G401 (cell line): ENCODE data around the gene NUDT12. TPM values are rescaled to one million over a fixed set of nuclear protein-coding genes. Genes with fewer than 3 reads are reported as not detected.

Source experiments
- DNase-seq: peaks from one replicate; pipeline ENCODE4 v3.0.0-alpha.2; 2015; ENCODE audit warnings: low spot score
- in situ Hi-C: cut with HindIII; loops from 2 replicates; pipeline ENCODE4 v1.10.0; 2016; ENCODE audit warnings: low sequenced_read_pairs, mixed read lengths
- total RNA-seq: library from RNA; depleted of rRNA; stranded (reverse); fragments of >200 nt; shearing (Covaris generic); gene quantifications from 2 replicates; pipeline ENCODE4 v1.2.3, GENCODE V29; 2014; rRNA removed

The NUDT12 gene
- 15.1 and 19.1 TPM in 2 replicates for total RNA-seq

GRCh38 chr5:103562453-103563157 lies at the start of gene NUDT12:
NUDT12 (minus strand) TSS chr5:103562789; CDS start chr5:103560248, 2,541 bp downstream.
- in situ Hi-C loops, result no loop called here
- peak; percentile 88 for DNase-seq

DNA sequence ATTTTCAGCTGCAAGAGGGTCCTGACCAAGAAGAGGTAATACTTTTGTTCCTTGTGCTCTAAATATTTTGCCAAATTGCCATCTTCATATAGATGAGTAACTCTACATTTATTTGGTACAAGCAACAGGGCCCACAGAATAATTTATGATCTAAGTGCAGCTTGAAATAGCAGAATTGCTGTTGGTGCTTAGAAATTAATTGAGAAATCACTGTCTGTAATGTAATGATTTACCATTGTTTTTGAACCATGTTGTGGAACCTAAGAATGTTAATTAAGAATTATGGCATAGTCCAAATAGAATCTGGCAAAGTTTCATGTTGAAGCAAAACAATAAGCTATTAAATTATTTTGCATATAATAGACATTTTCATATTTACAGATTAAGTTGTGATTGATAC lies 44.8 kb upstream of the NUDT12 start:
- DNase-seq, result no peak
- in situ Hi-C loops, result no loop called here

- in situ Hi-C loops, result no loop called here
- no peak for DNase-seq
These were observed 42.7 kb upstream of the NUDT12 start for GRCh38 chr5:103605277-103605676.

GRCh38 chr5:103602438-103602837 lies 39.8 kb upstream of the NUDT12 start:
- in situ Hi-C loops, result no loop called here
- DNase-seq, result no peak

- in situ Hi-C loops, result no loop called here
- no peak for DNase-seq
These were observed 38.7 kb upstream of the NUDT12 start for GRCh38 chr5:103601314-103601713.

- no peak for DNase-seq
- in situ Hi-C loops, result no loop called here
These were observed 37.5 kb upstream of the NUDT12 start for GRCh38 chr5:103600086-103600485.

- DNase-seq, result no peak
- in situ Hi-C loops, result no loop called here
These were observed 36.5 kb upstream of the NUDT12 start for GRCh38 chr5:103598997-103599566.

DNA sequence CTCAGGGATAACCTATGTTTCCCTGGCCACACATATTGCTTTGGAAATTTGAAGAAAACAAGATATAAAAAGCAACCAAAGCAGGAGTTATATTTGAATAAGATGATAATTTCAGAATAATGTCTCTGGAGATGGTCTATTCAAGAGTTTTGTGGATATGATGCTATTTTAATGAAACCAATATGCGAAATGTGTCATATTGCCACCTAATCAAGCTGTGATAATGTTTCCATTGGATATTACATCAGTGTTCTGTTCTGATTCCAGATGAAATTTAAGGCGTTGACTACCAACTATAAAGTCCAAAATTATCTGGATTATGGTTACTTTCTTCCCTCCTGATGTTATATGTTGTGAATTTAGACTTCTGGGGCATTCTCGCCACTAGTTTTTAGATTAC lies 27.6 kb upstream of the NUDT12 start:
- DNase-seq, result no peak
- in situ Hi-C loops, result no loop called here

DNA sequence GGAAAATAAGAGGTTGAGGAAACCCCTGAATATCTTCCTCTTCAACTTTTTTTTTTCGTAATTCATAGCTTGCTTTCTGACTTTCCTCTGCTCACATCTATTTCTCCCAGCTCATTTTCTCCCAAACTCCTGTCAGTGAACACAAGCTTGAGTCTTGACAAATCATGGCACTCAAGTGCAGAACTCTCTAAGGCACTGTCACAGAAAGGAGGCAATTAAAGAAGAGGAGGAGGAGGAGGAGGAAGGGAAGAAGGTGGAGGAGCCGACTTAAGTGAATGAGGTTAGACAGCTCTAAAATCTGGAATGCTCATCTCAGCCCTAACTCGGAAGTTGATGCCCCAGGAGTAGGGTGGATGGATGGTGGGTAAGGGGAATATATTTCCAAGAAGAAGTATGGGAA lies 27.2 kb upstream of the NUDT12 start:
- DNase-seq, result no peak
- in situ Hi-C loops, result no loop called here

DNA sequence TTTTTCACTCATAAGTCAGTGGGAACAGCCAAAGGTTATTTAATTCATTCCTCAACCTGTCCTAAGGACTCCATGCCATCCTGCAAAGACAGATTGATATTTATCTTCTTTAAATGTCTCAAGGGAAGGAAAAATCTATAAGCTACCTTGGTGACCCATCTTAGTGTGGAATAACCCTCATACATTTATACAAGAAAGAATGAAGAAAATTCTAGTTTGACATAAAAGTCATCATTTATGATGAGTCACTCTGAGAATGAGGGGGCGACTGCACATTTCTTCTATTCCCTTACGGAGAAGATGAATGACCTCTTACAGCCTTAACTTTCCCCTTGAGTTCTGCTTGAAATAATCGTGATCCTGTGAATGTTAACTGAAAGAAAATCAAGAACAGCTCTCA lies 26.8 kb upstream of the NUDT12 start:
- DNase-seq, result no peak
- in situ Hi-C loops, result no loop called here

- in situ Hi-C loops, result no loop called here
- DNase-seq, result peak; percentile 29
These were observed 24.7 kb upstream of the NUDT12 start for GRCh38 chr5:103587185-103587748.

DNA sequence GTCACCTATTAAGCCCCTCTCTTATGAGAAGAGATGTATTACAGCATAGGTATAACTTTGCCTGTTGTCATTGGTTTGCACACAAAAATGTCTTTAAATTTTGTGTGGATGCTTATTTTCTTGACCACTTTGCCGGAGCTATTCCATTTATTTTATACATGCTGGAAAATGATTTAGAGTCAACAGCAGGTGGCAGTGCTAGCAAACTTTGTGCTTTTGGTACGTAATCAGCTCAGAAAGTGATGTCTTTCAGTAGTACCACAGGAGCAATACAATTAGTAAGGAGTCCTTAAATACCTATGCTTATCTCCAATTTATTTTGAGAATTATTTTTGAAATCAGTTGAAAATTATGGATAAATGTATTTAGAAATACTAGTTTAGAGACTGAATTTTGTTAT lies 19.8 kb upstream of the NUDT12 start:
- in situ Hi-C loops, result no loop called here
- DNase-seq, result peak; percentile 52

GRCh38 chr5:103573411-103573810 lies 10.8 kb upstream of the NUDT12 start:
- no peak for DNase-seq
- in situ Hi-C loops, result no loop called here

- in situ Hi-C loops, result no loop called here
- no peak for DNase-seq
These were observed 9.9 kb upstream of the NUDT12 start for GRCh38 chr5:103572454-103572853.

GRCh38 chr5:103571730-103572129 lies 9.1 kb upstream of the NUDT12 start:
- in situ Hi-C loops, result no loop called here
- no peak for DNase-seq

DNA sequence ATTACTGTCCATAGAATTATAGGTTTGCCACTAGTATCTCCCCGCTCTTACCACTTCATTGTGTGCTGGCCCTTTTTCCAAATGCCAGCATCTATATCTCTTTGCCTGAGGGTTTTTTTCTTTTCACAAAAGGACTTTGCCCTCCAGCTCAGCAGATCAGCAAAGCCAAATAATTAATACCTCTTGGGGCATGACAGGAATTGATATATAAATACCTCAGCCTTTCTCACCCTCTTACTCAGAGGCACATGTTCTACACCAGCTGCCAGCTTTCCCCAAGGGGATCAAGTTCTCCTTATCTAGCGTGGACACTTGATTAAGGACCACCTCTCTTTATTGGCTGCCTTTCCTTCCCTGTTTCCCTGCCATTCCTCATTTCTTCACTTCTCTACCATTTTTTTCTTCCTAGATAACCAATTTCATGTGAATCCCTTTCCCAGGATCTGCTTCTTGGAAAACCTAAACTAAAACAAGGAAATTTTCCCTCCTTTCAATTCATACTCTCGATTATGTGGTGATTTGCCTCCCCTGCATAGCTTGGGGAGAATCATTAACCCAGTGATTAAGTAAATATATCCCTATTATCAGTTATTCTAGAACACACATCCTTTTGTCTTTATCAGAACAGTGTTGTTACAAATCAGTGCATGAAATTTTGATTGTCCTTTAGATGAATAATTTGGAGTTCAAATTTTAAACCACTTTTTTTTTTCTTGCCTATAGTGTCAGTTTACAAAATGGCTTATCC lies 6.9 kb upstream of the NUDT12 start:
- in situ Hi-C loops, result no loop called here
- DNase-seq, result no peak

DNA sequence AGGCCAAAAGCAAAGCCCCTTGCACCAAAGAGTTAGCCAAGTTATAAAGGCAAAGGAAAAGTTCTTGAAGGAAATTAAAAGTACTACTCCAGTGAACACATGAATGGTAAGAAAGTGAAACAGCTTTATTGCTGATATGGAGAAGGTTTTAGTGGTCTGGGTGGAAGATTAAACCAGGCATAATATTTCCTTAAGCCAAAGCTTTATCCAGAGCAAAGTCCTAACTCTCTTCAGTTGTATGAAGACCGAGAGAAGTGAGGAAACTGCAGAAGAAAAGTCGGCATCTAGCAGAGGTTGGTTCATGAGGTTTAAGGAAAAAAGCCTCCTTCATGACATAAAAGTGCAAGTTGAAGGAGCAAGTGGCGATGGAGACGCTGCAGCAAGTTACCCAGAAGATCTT lies 3.1 kb upstream of the NUDT12 start:
- DNase-seq, result no peak
- in situ Hi-C loops, result no loop called here

- DNase-seq, result peak; percentile 54
- in situ Hi-C loops, result no loop called here
These were observed 720 bp downstream of the NUDT12 start for GRCh38 chr5:103561685-103562452.

DNA sequence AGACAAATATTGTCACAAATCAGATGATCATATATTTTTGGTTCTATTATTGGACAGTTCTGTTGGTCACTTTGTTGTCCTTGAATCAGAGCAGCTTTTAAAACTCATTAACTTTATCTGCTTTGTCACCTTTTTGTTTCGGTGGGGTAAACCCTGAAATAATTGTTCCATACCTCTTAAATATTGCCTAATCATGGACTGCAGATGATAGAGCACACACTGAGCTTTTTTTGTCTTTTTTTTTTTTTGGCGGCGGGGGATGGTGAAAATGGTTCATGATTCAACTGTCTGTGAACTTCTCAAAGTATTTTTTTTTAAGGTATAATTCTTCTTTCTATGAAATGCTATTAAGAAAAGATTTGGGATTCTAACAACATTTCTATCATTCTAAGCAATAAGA lies 1.8 kb downstream of the NUDT12 start:
- in situ Hi-C loops, result no loop called here
- no peak for DNase-seq
